Astrocyte of the cerebellum (primary cell): Measurements from ENCODE around the gene DDIT3.
A peak's percentile ranks its signal among the peaks of the same experiment; 100 is the strongest.

Source experiments
- DNase-seq: peaks from one replicate; pipeline ENCODE4 v3.0.0-alpha.2; 2011; ENCODE audit warnings: low read depth
- H3K4me3 ChIP-seq: 2 replicates; pipeline ENCODE4 v1.5.1; 2011; ENCODE audit warnings: mild to moderate bottlenecking, low read depth, low read length, moderate library complexity
- in situ Hi-C: cut with HindIII; loops from 2 replicates; pipeline ENCODE4 v1.10.0; 2017; ENCODE audit warnings: low sequenced_read_pairs
- TF ChIP-seq, protein P1 (sequence below): IDR thresholded peaks from 2 replicates; pipeline ENCODE4 v1.5.1; 2012; ENCODE audit warnings: low read length, low read depth, moderate library complexity, mild to moderate bottlenecking; ENCODE audit errors: missing control alignments

Gene DDIT3

GRCh38 chr12:57490126-57490525, 30.2 kb downstream of the DDIT3 start:
- H3K4me3 ChIP-seq: no peak overlapping the region
- in situ Hi-C loops: no loop called here
- TF ChIP-seq, protein P1, sequence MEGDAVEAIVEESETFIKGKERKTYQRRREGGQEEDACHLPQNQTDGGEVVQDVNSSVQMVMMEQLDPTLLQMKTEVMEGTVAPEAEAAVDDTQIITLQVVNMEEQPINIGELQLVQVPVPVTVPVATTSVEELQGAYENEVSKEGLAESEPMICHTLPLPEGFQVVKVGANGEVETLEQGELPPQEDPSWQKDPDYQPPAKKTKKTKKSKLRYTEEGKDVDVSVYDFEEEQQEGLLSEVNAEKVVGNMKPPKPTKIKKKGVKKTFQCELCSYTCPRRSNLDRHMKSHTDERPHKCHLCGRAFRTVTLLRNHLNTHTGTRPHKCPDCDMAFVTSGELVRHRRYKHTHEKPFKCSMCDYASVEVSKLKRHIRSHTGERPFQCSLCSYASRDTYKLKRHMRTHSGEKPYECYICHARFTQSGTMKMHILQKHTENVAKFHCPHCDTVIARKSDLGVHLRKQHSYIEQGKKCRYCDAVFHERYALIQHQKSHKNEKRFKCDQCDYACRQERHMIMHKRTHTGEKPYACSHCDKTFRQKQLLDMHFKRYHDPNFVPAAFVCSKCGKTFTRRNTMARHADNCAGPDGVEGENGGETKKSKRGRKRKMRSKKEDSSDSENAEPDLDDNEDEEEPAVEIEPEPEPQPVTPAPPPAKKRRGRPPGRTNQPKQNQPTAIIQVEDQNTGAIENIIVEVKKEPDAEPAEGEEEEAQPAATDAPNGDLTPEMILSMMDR: no peak
- no peak for DNase-seq

DNA sequence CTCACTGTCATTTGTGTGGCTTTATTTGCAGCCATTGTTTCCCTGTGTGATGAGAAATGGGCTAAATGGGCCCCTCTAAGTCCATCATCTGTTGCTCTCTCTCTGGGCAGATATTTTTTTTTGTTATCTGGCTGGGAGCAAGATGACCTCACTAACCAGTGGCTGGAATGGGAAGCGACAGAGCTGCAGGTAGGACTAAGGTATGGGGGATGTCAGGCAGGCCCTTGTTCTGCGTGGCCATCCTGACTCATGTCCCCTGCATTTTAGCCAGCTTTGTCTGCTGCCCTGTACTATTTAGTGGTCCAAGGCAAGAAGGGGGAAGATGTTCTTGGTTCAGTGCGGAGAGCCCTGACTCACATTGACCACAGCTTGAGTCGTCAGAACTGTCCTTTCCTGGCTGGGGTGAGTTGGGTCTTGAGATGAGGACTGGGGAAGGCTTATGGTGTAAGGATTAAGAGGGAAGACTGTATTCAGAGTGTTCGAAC, 31.1 kb downstream of the DDIT3 start:
- no peak for DNase-seq
- TF ChIP-seq, protein P1: no peak
- in situ Hi-C loops: no loop called here
- peak overlapping the region; percentile 98 for H3K4me3 ChIP-seq

GRCh38 chr12:57488402-57489156, 31.7 kb downstream of the DDIT3 start:
- H3K4me3 ChIP-seq: peak overlapping the region; percentile 98
- in situ Hi-C loops: no loop called here
- TF ChIP-seq, protein P1: no peak
- DNase-seq: no peak

DNA sequence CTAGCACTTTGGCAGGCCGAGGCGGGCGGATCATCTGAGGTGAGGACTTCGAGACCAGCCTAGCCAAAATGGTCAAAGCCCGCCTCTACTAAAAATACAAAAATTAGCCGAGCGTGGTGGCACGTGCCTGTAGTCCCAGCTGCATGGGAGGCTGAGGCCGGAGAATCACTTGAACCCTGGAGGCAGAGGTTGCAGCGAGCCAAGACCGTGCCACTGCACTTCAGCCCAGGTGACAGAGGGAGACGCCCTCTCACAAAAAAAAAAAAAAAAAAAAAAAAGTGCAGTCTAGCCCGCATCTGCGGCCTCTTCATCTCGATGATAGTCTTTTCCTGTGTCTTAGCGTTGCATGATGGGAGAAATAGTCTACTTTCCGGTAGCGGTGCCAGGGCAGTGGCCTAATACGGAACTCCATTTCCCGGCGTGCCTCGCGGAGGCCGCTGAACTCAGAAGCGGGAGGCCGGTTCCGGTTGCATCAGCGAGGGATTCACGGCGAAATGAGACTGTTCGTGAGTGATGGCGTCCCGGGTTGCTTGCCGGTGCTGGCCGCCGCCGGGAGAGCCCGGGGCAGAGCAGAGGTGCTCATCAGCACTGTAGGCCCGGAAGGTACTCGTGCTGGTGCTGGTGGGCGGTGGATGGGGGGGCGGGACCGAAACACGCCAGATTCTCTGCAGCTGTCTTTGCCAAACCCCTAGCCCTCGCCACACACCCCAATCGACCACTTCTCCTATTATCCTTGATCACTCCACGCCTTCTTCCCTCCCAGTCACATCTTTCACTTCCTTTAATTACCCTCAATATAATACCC, 32.5 kb downstream of the DDIT3 start, which contains the start of gene MARS1:
Gene MARS1, plus strand, starts transcription at position 472 of the 805 bp plus-strand sequence. Its CDS starts 23 bp downstream, at position 495.
- in situ Hi-C loops: no loop called here
- peak within 1 kb of the TSS; percentile 98 for H3K4me3 ChIP-seq
- TF ChIP-seq, protein P1: no peak
- DNase-seq: peak; percentile 90

- TF ChIP-seq, protein P1: no peak
- no peak overlapping the region for H3K4me3 ChIP-seq
- DNase-seq: no peak
- in situ Hi-C loops: no loop called here
These were observed 33.2 kb downstream of the DDIT3 start for GRCh38 chr12:57487055-57487596.

- TF ChIP-seq, protein P1: no peak
- no peak for DNase-seq
- H3K4me3 ChIP-seq: no peak overlapping the region
- in situ Hi-C loops: no loop called here
These were observed 34.6 kb downstream of the DDIT3 start for GRCh38 chr12:57485695-57486094.
